ENCODE results near the gene BAHCC1.

- no peak for TF ChIP-seq CTCF (IDR thresholded peaks at IDR 0.05 in 2 of 3, conservative IDR thresholded peaks at IDR 0.05 in 1 of 3; ENCODE audit: control insufficient read depth in 2 of 3, extremely low read depth in 1 of 3, insufficient read depth in 1 of 3, low read depth in 3 of 3, low read length in 3 of 3)
- no peak for TF ChIP-seq ZZZ3 (IDR thresholded peaks at IDR 0.05; ENCODE audit: control insufficient read depth, insufficient read length, low read depth)
- TF ChIP-seq, protein P1, sequence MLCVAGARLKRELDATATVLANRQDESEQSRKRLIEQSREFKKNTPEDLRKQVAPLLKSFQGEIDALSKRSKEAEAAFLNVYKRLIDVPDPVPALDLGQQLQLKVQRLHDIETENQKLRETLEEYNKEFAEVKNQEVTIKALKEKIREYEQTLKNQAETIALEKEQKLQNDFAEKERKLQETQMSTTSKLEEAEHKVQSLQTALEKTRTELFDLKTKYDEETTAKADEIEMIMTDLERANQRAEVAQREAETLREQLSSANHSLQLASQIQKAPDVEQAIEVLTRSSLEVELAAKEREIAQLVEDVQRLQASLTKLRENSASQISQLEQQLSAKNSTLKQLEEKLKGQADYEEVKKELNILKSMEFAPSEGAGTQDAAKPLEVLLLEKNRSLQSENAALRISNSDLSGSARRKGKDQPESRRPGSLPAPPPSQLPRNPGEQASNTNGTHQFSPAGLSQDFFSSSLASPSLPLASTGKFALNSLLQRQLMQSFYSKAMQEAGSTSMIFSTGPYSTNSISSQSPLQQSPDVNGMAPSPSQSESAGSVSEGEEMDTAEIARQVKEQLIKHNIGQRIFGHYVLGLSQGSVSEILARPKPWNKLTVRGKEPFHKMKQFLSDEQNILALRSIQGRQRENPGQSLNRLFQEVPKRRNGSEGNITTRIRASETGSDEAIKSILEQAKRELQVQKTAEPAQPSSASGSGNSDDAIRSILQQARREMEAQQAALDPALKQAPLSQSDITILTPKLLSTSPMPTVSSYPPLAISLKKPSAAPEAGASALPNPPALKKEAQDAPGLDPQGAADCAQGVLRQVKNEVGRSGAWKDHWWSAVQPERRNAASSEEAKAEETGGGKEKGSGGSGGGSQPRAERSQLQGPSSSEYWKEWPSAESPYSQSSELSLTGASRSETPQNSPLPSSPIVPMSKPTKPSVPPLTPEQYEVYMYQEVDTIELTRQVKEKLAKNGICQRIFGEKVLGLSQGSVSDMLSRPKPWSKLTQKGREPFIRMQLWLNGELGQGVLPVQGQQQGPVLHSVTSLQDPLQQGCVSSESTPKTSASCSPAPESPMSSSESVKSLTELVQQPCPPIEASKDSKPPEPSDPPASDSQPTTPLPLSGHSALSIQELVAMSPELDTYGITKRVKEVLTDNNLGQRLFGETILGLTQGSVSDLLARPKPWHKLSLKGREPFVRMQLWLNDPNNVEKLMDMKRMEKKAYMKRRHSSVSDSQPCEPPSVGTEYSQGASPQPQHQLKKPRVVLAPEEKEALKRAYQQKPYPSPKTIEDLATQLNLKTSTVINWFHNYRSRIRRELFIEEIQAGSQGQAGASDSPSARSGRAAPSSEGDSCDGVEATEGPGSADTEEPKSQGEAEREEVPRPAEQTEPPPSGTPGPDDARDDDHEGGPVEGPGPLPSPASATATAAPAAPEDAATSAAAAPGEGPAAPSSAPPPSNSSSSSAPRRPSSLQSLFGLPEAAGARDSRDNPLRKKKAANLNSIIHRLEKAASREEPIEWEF (IDR thresholded peaks at IDR 0.05; ENCODE audit: insufficient replicate concordance, low read depth, low read length), result no peak
- TF ChIP-seq POLR2A (IDR thresholded peaks at IDR 0.05; ENCODE audit: low read depth, low read length), result no peak
Measured at GRCh38 chr17:81491761-81492160, 96.5 kb downstream of the BAHCC1 start.
